ENCODE results near the gene ZNF296. TPM values are rescaled to one million over a fixed set of nuclear protein-coding genes. Genes with fewer than 3 reads are reported as not detected.
A peak's percentile ranks its signal among the peaks of the same experiment; 100 is the strongest.

ZNF296 gene
- total RNA-seq, 2 experiments from 2014 or later = 13.5 to 31.4 TPM

- Histone ChIP-seq H3K79me2 (ENCODE audit: insufficient read depth, low read depth, low read length) (peaks cover 31% of the 10 kb centered on the region; the same call in 1 of the 2 replicates), H3K9me2 (ENCODE audit: insufficient read depth, low read length) (no peaks in the 10 kb centered on the region), H3K4me3 (ENCODE audit: low read depth, low read length, poor library complexity, severe bottlenecking) (no peak overlapping the region), H3K4me1 (ENCODE audit: insufficient read depth, low read length, poor library complexity, severe bottlenecking) (peaks cover 49% of the 10 kb centered on the region), H3K27ac (ENCODE audit: low read depth, low read length, poor library complexity, severe bottlenecking) (no peak overlapping the region), H3K36me3 (ENCODE audit: insufficient read depth, low read length) (peaks cover 5% of the 10 kb centered on the region), H4K20me1 (ENCODE audit: insufficient read depth, low read length) (0 out of 2 replicates have a peak, but pooled peaks cover 7% of the 10 kb centered on the region), H3K9me3 (ENCODE audit: low read length) (no peaks in the 10 kb centered on the region), H2AFZ (ENCODE audit: low read length) (no peak overlapping the region), H3K4me2 (ENCODE audit: low read length) (no peak overlapping the region)
- no peak for DNase-seq (ENCODE audit: low spot score)
- ChIA-PET POLR2A (no interaction called here), CTCF (ENCODE audit: unreplicated experiment) (no interaction called here)
- intact Hi-C loops (cut with micrococcal nuclease; ENCODE audit: unreplicated experiment) = no loop called here
- BruUV-seq (replicated peaks) = no TSS peak
- TF ChIP-seq CTCF (conservative IDR thresholded peaks at IDR 0.05; ENCODE audit: low read length) (no peak), EZH2phosphoT487 (IDR thresholded peaks at IDR 0.05; ENCODE audit: borderline replicate concordance, low read depth, low read length) (no peak)
Observed at GRCh38 chr19:45115809-45116615, 39.7 kb upstream of the ZNF296 start.

- no peaks in the 10 kb centered on the region for H3K9me2 ChIP-seq (ENCODE audit: insufficient read depth, low read length)
- H3K27ac ChIP-seq (ENCODE audit: low read depth, low read length, poor library complexity, severe bottlenecking) = no peak overlapping the region
- POLR2A ChIA-PET = no interaction called here
- H3K4me3 ChIP-seq (ENCODE audit: low read depth, low read length, poor library complexity, severe bottlenecking) = no peak overlapping the region
- peaks cover 44% of the 10 kb centered on the region for H3K4me1 ChIP-seq (ENCODE audit: insufficient read depth, low read length, poor library complexity, severe bottlenecking)
- no peak overlapping the region for H2AFZ ChIP-seq (ENCODE audit: low read length)
- no peaks in the 10 kb centered on the region for H3K9me3 ChIP-seq (ENCODE audit: low read length)
- peak overlapping the region; percentile 8; the same call in 1 of the 2 replicates for H3K4me2 ChIP-seq (ENCODE audit: low read length)
- intact Hi-C loops (cut with micrococcal nuclease; ENCODE audit: unreplicated experiment) = no loop called here
- BruUV-seq (replicated peaks) = no TSS peak
- H4K20me1 ChIP-seq (ENCODE audit: insufficient read depth, low read length) = 0 out of 2 replicates have a peak, but pooled peaks cover 7% of the 10 kb centered on the region
- H3K36me3 ChIP-seq (ENCODE audit: insufficient read depth, low read length) = no peaks in the 10 kb centered on the region
- peaks cover 38% of the 10 kb centered on the region; the same call in 1 of the 2 replicates for H3K79me2 ChIP-seq (ENCODE audit: insufficient read depth, low read depth, low read length)
- CTCF ChIA-PET (ENCODE audit: unreplicated experiment) = no interaction called here
- TF ChIP-seq EZH2phosphoT487 (IDR thresholded peaks at IDR 0.05; ENCODE audit: borderline replicate concordance, low read depth, low read length) (no peak), CTCF (conservative IDR thresholded peaks at IDR 0.05; ENCODE audit: low read length) (no peak)
- DNase-seq (ENCODE audit: low spot score) = peak; percentile 24
Observed at GRCh38 chr19:45114116-45114515, 37.8 kb upstream of the ZNF296 start.

GRCh38 chr19:45113628-45114027 lies 37.4 kb upstream of the ZNF296 start:
- Histone ChIP-seq H3K4me2 (ENCODE audit: low read length) (peak overlapping the region; percentile 8; the same call in 1 of the 2 replicates), H2AFZ (ENCODE audit: low read length) (no peak overlapping the region), H3K4me3 (ENCODE audit: low read depth, low read length, poor library complexity, severe bottlenecking) (no peak overlapping the region), H3K9me3 (ENCODE audit: low read length) (no peaks in the 10 kb centered on the region), H4K20me1 (ENCODE audit: insufficient read depth, low read length) (0 out of 2 replicates have a peak, but pooled peaks cover 7% of the 10 kb centered on the region), H3K79me2 (ENCODE audit: insufficient read depth, low read depth, low read length) (peaks cover 42% of the 10 kb centered on the region; the same call in 1 of the 2 replicates), H3K27ac (ENCODE audit: low read depth, low read length, poor library complexity, severe bottlenecking) (no peak overlapping the region), H3K4me1 (ENCODE audit: insufficient read depth, low read length, poor library complexity, severe bottlenecking) (peaks cover 39% of the 10 kb centered on the region), H3K36me3 (ENCODE audit: insufficient read depth, low read length) (no peaks in the 10 kb centered on the region), H3K9me2 (ENCODE audit: insufficient read depth, low read length) (no peaks in the 10 kb centered on the region)
- POLR2A ChIA-PET = no interaction called here
- no peak for DNase-seq (ENCODE audit: low spot score)
- intact Hi-C loops (cut with micrococcal nuclease; ENCODE audit: unreplicated experiment) = no loop called here
- TF ChIP-seq CTCF (conservative IDR thresholded peaks at IDR 0.05; ENCODE audit: low read length) = no peak
- TF ChIP-seq EZH2phosphoT487 (IDR thresholded peaks at IDR 0.05; ENCODE audit: borderline replicate concordance, low read depth, low read length) = no peak
- no TSS peak for BruUV-seq (replicated peaks)
- CTCF ChIA-PET (ENCODE audit: unreplicated experiment) = no interaction called here

All from OCI-LY7 (cell line).